GM12873 (cell line): ENCODE data around the gene PNPLA2.

Experiments used
- CTCF ChIP-seq: IDR thresholded peaks from 2 replicates; pipeline ENCODE4 v1.5.1; 2012; ENCODE audit warnings: low read depth, mild to moderate bottlenecking, moderate library complexity, low read length, control low read depth; ENCODE audit not compliant: insufficient read depth; ENCODE audit errors: missing control alignments

The PNPLA2 gene

GRCh38 chr11:799641-800316 is 18.9 kb upstream of the PNPLA2 start:
- TF ChIP-seq CTCF: no peak

- no peak for TF ChIP-seq CTCF
These were observed 18.2 kb upstream of the PNPLA2 start for GRCh38 chr11:800473-800872.

GRCh38 chr11:801097-801780 is 17.5 kb upstream of the PNPLA2 start:
- TF ChIP-seq CTCF: no peak

- no peak for TF ChIP-seq CTCF
These were observed 16.6 kb upstream of the PNPLA2 start for GRCh38 chr11:802018-802617.

GRCh38 chr11:802693-803466 is 15.8 kb upstream of the PNPLA2 start:
- no peak for TF ChIP-seq CTCF

GRCh38 chr11:803467-803742 is 15.3 kb upstream of the PNPLA2 start:
- no peak for TF ChIP-seq CTCF
